ENCODE measurements around the gene GPR108.

The GPR108 gene

GRCh38 chr19:6737873-6738786 is 750 bp upstream of the GPR108 start:
- Mint-ChIP-seq H3K27ac (peak overlapping the region; percentile 98), H3K4me3 (peak overlapping the region; percentile 89 to 90), H3K27me3 (no peaks in the 10 kb centered on the region), H3K9me3 (no peaks in the 10 kb centered on the region), H3K36me3 (peaks cover 16 to 31% of the 10 kb centered on the region in 2 donors), H3K4me1 (peaks cover 33 to 53% of the 10 kb centered on the region in 2 donors)
- DNase-seq (peak; percentile 75), ATAC-seq (replicated peaks) (peak; percentile 24 to 25)

DNA sequence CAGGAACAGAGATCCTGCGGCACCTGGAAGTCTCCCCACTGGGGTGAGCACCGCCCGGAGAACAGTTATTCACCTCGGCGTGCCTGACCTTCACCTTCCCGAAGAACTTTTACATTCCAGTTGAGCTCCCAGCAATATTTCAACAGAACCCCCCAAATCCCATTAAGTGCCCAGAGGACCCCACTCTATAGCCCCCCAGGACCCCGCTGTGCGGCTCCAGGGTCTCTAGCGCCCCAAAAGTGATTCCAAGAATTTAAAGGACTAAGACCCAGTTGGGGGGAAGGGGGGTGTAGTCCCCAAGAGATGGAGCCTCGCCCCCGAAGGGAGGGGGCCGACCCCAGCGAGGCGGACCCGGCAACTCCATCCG is 480 bp downstream of the GPR108 start:
- Mint-ChIP-seq H3K27ac (peak overlapping the region; percentile 98), H3K4me1 (peaks cover 30 to 47% of the 10 kb centered on the region in 2 donors), H3K4me3 (peak overlapping the region; percentile 89 to 90), H3K9me3 (no peaks in the 10 kb centered on the region), H3K27me3 (no peaks in the 10 kb centered on the region), H3K36me3 (peaks cover 15 to 31% of the 10 kb centered on the region in 2 donors)
- DNase-seq (peak; percentile 31), ATAC-seq (replicated peaks) (no peak)

DNA sequence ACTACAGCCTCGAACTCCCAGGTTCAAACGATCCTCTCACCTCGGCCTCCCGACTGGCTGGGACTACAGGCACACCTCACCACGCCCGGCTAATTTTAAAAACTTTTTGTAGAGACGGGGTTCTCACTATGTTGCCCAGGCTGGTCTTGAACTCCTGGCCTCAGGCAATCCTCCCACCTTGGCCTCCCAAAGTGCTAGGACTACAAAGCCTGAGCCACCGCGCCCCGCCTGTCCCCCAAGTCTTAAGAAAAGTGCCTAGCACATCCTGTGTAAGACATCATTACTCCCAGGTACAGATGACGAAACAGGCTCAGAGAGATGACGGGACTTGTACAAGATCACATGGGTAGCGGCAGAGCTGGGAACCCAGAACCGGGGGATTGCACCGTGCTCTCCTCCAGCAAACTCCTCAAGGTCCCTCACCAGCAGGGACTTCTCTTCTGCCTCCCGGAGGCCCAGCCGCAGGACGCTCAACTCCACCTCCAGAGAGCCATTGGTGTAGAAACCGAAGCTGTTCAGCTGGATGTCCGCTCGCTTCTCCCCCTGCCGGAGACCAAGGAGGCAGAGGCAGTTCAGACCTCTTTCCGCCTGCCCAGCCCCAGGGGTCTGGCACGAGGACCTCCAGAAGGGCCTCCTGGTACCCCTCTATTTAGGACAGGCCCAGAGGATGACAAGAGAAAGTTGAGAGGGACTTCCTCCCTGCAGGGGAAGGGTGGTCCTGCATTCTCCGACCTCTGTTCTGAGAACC is 1.0 kb downstream of the GPR108 start:
- peak overlapping the region; percentile 98 for H3K27ac Mint-ChIP-seq
- peak overlapping the region; percentile 89 to 90 for H3K4me3 Mint-ChIP-seq
- no peaks in the 10 kb centered on the region for H3K27me3 Mint-ChIP-seq
- peaks cover 15 to 34% of the 10 kb centered on the region in 2 donors for H3K36me3 Mint-ChIP-seq
- peaks cover 29 to 44% of the 10 kb centered on the region in 2 donors for H3K4me1 Mint-ChIP-seq
- peak; percentile 70 for DNase-seq
- no peaks in the 10 kb centered on the region for H3K9me3 Mint-ChIP-seq
- peak; percentile 17 for ATAC-seq (replicated peaks)

DNA sequence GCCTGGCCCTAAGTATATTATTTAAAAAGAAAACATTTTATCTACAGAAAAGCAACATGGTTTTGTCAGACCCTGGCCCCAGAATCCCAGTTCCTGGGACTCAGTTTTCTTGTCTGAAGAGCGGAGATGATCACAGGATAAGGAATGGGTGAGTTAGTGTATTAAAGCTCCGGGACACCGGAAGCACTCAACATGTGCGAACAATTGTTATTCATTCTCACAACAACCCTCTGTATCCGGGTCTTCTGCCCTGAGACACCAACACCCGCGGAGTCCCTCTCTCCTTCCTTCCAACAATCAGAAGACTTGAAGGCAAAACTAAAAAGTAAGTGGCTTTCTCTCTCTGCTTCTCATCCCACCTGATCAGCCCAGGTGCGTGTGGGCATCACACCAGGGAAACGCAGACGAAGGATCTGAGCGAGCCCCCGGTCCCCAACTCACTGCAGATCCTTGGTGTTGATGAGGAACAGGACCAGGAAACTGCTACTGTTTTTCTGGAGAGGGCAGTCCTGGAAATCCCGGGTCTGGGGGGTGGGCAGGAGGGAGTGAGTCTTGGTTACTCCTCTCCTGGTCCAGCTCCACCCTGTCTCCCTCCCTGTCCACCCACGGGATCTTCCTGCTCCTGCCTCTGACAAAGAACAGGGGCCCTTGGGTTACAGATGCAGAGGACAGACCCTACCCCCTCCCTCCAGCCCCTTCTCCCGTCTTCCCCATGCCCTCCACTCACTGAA is 2.0 kb downstream of the GPR108 start:
- DNase-seq (no peak), ATAC-seq (replicated peaks) (no peak)
- Mint-ChIP-seq H3K27ac (peak overlapping the region; percentile 98), H3K9me3 (no peaks in the 10 kb centered on the region), H3K4me3 (peak overlapping the region; percentile 89 to 90), H3K36me3 (peaks cover 13 to 30% of the 10 kb centered on the region in 2 donors), H3K27me3 (no peaks in the 10 kb centered on the region), H3K4me1 (peaks cover 23 to 34% of the 10 kb centered on the region in 2 donors)

DNA sequence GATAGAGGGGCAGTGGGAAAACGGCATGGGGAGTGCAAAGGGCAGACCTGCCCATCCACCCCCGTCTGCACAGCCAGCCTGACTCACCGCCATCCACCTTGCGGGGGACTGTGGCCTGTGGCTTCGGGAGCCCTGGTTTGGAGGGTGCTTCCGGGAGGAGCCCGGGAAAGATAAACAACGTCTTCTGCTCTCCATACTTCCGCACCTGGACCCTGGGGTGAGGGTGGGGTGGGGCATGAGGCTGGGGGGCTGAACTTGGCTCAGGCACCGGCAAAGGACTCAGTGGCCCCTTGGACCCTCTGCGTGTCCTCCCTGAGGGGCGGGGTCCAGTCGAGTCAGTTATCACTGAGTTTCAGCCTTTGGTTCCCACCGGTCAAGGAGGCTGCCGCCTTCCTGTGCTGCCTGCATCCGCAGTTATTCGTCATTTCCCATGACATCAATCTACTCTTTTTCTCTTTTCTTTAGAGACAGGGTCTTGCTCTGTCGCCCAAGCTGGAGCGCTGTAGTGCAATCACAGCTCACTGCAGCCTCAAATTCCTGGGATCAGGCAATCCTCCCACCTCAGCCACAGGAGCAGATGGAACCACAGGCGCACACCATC is 3.2 kb downstream of the GPR108 start:
- ATAC-seq (replicated peaks) (no peak), DNase-seq (no peak)
- Mint-ChIP-seq H3K4me3 (no peak overlapping the region), H3K27ac (no peak overlapping the region), H3K9me3 (no peaks in the 10 kb centered on the region), H3K27me3 (no peaks in the 10 kb centered on the region), H3K36me3 (peaks cover 20 to 42% of the 10 kb centered on the region in 2 donors), H3K4me1 (peaks cover 25 to 36% of the 10 kb centered on the region in 2 donors)

- H3K27me3 Mint-ChIP-seq = no peaks in the 10 kb centered on the region
- no peaks in the 10 kb centered on the region for H3K9me3 Mint-ChIP-seq
- H3K4me3 Mint-ChIP-seq = no peak overlapping the region
- DNase-seq (no peak), ATAC-seq (replicated peaks) (no peak)
- no peak overlapping the region for H3K27ac Mint-ChIP-seq
- H3K36me3 Mint-ChIP-seq = peaks cover 20 to 43% of the 10 kb centered on the region in 2 donors
- H3K4me1 Mint-ChIP-seq = peaks cover 20 to 36% of the 10 kb centered on the region in 2 donors
Observed at GRCh38 chr19:6733338-6734095, 3.9 kb downstream of the GPR108 start.

DNA sequence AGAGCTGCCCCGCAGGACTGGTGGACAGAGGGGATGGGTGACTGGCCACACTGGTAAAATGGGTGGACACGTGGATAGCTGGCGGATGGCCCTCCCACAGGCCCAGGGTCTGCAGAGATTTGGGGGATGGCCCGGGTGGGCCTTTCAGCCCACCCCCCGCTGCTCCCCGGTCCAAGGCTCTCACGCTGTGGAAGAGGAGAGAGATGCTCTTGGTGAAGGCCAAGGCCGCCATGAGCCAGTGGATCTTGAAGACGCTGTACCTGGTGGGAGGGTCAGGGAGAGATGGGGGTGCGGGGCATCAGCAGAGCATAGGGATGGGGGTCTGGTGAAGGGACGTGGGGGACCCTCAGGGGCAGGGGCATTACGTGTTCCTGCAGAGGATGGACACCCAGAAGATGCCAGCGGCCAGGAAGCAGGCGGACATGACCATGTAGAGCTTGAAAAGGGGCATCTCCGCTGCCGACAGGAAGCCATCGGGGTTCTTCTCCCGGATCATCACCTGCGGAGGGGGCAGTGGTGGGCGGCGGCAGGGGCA is 4.5 kb downstream of the GPR108 start:
- no peak overlapping the region for H3K4me3 Mint-ChIP-seq
- DNase-seq = no peak
- H3K27ac Mint-ChIP-seq = no peak overlapping the region

DNA sequence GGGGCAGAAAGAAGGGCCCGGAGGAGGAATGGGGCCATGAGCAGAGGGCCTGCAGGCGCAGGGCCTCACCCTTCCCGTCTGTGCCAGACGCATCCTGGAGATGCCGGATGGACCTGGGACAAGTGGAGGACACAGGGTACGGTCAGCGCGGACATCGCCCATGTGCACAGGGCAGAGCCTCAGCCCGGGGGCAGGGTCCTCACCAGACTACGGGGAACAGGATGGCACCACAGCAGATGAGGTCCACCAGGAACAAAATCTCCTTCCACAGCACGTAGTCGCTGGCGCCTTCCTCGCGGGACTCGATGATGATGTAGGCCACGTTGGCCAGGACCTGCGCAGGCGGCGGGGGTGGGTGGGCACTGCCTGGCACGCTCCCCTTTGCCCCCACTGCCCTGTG is 5.6 kb downstream of the GPR108 start:
- H3K36me3 Mint-ChIP-seq = peaks cover 20 to 47% of the 10 kb centered on the region in 2 donors
- DNase-seq = no peak
- no peak for ATAC-seq (replicated peaks)
- peaks cover 18 to 40% of the 10 kb centered on the region in 2 donors for H3K4me1 Mint-ChIP-seq
- no peaks in the 10 kb centered on the region for H3K27me3 Mint-ChIP-seq
- H3K4me3 Mint-ChIP-seq = no peak overlapping the region
- no peaks in the 10 kb centered on the region for H3K9me3 Mint-ChIP-seq
- no peak overlapping the region for H3K27ac Mint-ChIP-seq

More for the DNA sequence above, 4.5 kb downstream of the GPR108 start:
- no peaks in the 10 kb centered on the region for H3K27me3 Mint-ChIP-seq
- H3K36me3 Mint-ChIP-seq = peaks cover 20 to 47% of the 10 kb centered on the region in 2 donors
- H3K9me3 Mint-ChIP-seq = no peaks in the 10 kb centered on the region
- peaks cover 19 to 36% of the 10 kb centered on the region in 2 donors for H3K4me1 Mint-ChIP-seq
- no peak for ATAC-seq (replicated peaks)

GRCh38 chr19:6730941-6731670 is 6.3 kb downstream of the GPR108 start:
- H3K27ac Mint-ChIP-seq = no peak overlapping the region
- H3K27me3 Mint-ChIP-seq = no peaks in the 10 kb centered on the region
- no peak for ATAC-seq (replicated peaks)
- DNase-seq = no peak
- H3K36me3 Mint-ChIP-seq = peaks cover 20 to 47% of the 10 kb centered on the region in 2 donors
- H3K4me3 Mint-ChIP-seq = no peak overlapping the region
- H3K4me1 Mint-ChIP-seq = peaks cover 16 to 35% of the 10 kb centered on the region in 2 donors
- no peaks in the 10 kb centered on the region for H3K9me3 Mint-ChIP-seq

- DNase-seq = no peak
- Mint-ChIP-seq H3K9me3 (no peaks in the 10 kb centered on the region), H3K27me3 (no peaks in the 10 kb centered on the region), H3K4me1 (peaks cover 19 to 31% of the 10 kb centered on the region in 2 donors), H3K36me3 (peaks cover 20 to 47% of the 10 kb centered on the region in 2 donors), H3K4me3 (no peak overlapping the region), H3K27ac (no peak overlapping the region)
- ATAC-seq (replicated peaks) = peak; percentile 50 to 54
Observed at GRCh38 chr19:6730153-6730804, 7.1 kb downstream of the GPR108 start.

GRCh38 chr19:6729573-6730152 is 7.7 kb downstream of the GPR108 start:
- ATAC-seq (replicated peaks) (no peak), DNase-seq (no peak)
- Mint-ChIP-seq H3K9me3 (no peaks in the 10 kb centered on the region), H3K4me1 (peaks cover 24 to 37% of the 10 kb centered on the region in 2 donors), H3K27me3 (no peaks in the 10 kb centered on the region), H3K27ac (peak overlapping the region; percentile 32), H3K36me3 (peaks cover 20 to 47% of the 10 kb centered on the region in 2 donors), H3K4me3 (no peak overlapping the region)

DNA sequence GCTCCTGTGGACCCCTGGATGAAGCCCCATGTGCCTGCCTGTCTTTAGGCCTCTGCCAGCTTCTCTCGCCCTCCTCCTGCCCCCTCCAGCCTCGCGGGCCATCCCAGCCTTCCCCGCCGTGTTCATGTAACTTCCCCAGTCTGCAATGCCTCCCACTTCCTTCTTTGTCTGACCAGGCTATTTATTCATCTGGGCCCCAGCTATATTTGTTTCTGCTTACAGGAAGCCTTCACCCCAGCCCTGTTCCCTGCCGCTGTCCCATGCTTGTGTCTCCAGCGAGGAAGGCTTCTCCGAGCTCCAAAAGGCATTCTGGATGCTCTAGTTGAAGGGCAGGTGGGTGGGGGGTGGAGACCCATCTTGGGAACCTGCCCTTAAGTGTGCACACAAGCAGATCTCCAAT is 9.0 kb downstream of the GPR108 start:
- Mint-ChIP-seq H3K36me3 (peaks cover 18 to 37% of the 10 kb centered on the region in 2 donors), H3K4me1 (peaks cover 33 to 50% of the 10 kb centered on the region in 2 donors), H3K4me3 (peak overlapping the region; percentile 25 to 55), H3K27me3 (no peaks in the 10 kb centered on the region), H3K27ac (peak overlapping the region; percentile 94), H3K9me3 (no peaks in the 10 kb centered on the region)
- ATAC-seq (replicated peaks) = peak; percentile 74 to 78
- DNase-seq = no peak
